ENCODE results near the gene DDX41. TPM values are rescaled to one million over a fixed set of nuclear protein-coding genes. Genes with fewer than 3 reads are reported as not detected.

Gene DDX41
- polyA plus RNA-seq, 4 donors: 81.9 to 95.4 (median 87.6) TPM

- H3K36me3 ChIP-seq (ENCODE audit: control insufficient read depth in 3 of 3, insufficient read depth in 2 of 3, low read depth in 1 of 3, low read length in 3 of 3): peaks cover 0 to 10% (median 0%) of the 10 kb centered on the region in 3 donors
- H3K4me1 ChIP-seq (ENCODE audit: control insufficient read depth in 3 of 3, insufficient read depth in 2 of 3, low read depth in 1 of 3, low read length in 2 of 3): peaks cover 0 to 13% (median 11%) of the 10 kb centered on the region in 3 donors
- peak within 1 kb of the TSS; percentile 78 to 96 (median 84) for H3K4me3 ChIP-seq (ENCODE audit: low read depth in 1 of 3, low read length in 3 of 3)
- WGBS, 3 donors: 4 to 7% (median 6%) methylated on average over 33 to 49 of the region's 49 CpGs
- no peaks in the 10 kb centered on the region for H3K27me3 ChIP-seq (ENCODE audit: control insufficient read depth in 3 of 3, insufficient read depth in 3 of 3, low read length in 3 of 3)
- DNase-seq (peak; percentile 93 to 96), FAIRE-seq (no peak)
- peak within 1 kb of the TSS; percentile 65 to 77 (median 70) for H3K27ac ChIP-seq (ENCODE audit: low read depth in 1 of 3, low read length in 2 of 3)
- H3K9me3 ChIP-seq (ENCODE audit: control insufficient read depth in 2 of 2, insufficient read depth in 1 of 2, low read depth in 1 of 2, low read length in 1 of 2): no peaks in the 10 kb centered on the region
Observed at GRCh38 chr5:177554474-177555111, 37.8 kb upstream of the DDX41 start, which contains the start of gene FAM193B. FAM193B (minus strand) TSS chr5:177554563; CDS start chr5:177554458, 105 bp downstream.

- Histone ChIP-seq H3K4me1 (ENCODE audit: control insufficient read depth in 3 of 3, insufficient read depth in 2 of 3, low read depth in 1 of 3, low read length in 2 of 3) (peaks cover 0 to 13% (median 11%) of the 10 kb centered on the region in 3 donors), H3K27ac (ENCODE audit: low read depth in 1 of 3, low read length in 2 of 3) (peak overlapping the region; percentile 65 to 77 (median 70)), H3K36me3 (ENCODE audit: control insufficient read depth in 3 of 3, insufficient read depth in 2 of 3, low read depth in 1 of 3, low read length in 3 of 3) (peaks cover 0 to 12% (median 0%) of the 10 kb centered on the region in 3 donors), H3K4me3 (ENCODE audit: low read depth in 1 of 3, low read length in 3 of 3) (peak overlapping the region; percentile 78 to 96 (median 84)), H3K27me3 (ENCODE audit: control insufficient read depth in 3 of 3, insufficient read depth in 3 of 3, low read length in 3 of 3) (no peaks in the 10 kb centered on the region), H3K9me3 (ENCODE audit: control insufficient read depth in 2 of 2, insufficient read depth in 1 of 2, low read depth in 1 of 2, low read length in 1 of 2) (no peaks in the 10 kb centered on the region)
- FAIRE-seq: no peak
- WGBS, 3 donors: 0 to 1% (median 1%) methylated on average over 31 to 72 of the region's 72 CpGs
- peak; percentile 46 to 70 for DNase-seq
Observed at GRCh38 chr5:177553671-177554429, 37.1 kb upstream of the DDX41 start.

- peak; percentile 20 to 24 for DNase-seq
- no peak for FAIRE-seq
- H3K36me3 ChIP-seq (ENCODE audit: control insufficient read depth in 3 of 3, insufficient read depth in 2 of 3, low read depth in 1 of 3, low read length in 3 of 3): peaks cover 0 to 12% (median 0%) of the 10 kb centered on the region in 3 donors
- peak overlapping the region; percentile 78 to 96 (median 84) for H3K4me3 ChIP-seq (ENCODE audit: low read depth in 1 of 3, low read length in 3 of 3)
- H3K27ac ChIP-seq (ENCODE audit: low read depth in 1 of 3, low read length in 2 of 3): no peak overlapping the region
- peaks cover 0 to 13% (median 11%) of the 10 kb centered on the region in 3 donors for H3K4me1 ChIP-seq (ENCODE audit: control insufficient read depth in 3 of 3, insufficient read depth in 2 of 3, low read depth in 1 of 3, low read length in 2 of 3)
- H3K9me3 ChIP-seq (ENCODE audit: control insufficient read depth in 2 of 2, insufficient read depth in 1 of 2, low read depth in 1 of 2, low read length in 1 of 2): no peaks in the 10 kb centered on the region
- 40 to 44% (median 42%) methylated on average over 16 of the region's 16 CpGs for whole genome bisulfite sequencing, 3 donors
- H3K27me3 ChIP-seq (ENCODE audit: control insufficient read depth in 3 of 3, insufficient read depth in 3 of 3, low read length in 3 of 3): no peaks in the 10 kb centered on the region
Observed at GRCh38 chr5:177552839-177553455, 36.2 kb upstream of the DDX41 start.

DNA sequence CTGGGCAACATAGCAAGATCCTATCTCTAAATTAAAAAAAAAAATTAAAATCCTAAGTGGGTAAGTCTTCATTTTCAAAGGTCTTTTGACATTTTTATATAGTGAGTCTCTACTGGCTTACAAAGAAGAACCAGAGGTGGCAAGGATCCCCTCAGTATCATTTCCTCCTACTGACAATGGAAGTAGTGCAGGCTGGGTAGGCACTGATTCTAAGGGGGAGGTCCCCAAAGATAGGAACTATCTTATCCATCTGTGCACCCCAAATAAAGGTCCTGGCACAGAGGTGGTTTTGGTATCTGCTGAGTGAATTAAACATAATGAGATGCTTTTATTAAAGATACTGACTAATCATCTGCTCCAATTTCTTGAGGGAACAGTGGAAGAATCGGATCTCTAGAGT is 33.4 kb upstream of the DDX41 start:
- DNase-seq (no peak), FAIRE-seq (no peak)
- WGBS, 3 donors: 71 to 84% (median 72%) methylated on average over 1 of the region's 1 CpG
- Histone ChIP-seq H3K4me1 (ENCODE audit: control insufficient read depth in 3 of 3, insufficient read depth in 2 of 3, low read depth in 1 of 3, low read length in 2 of 3) (peaks cover 0 to 13% (median 3%) of the 10 kb centered on the region in 3 donors), H3K36me3 (ENCODE audit: control insufficient read depth in 3 of 3, insufficient read depth in 2 of 3, low read depth in 1 of 3, low read length in 3 of 3) (peaks cover 0 to 16% (median 0%) of the 10 kb centered on the region in 3 donors), H3K4me3 (ENCODE audit: low read depth in 1 of 3, low read length in 3 of 3) (no peak overlapping the region), H3K27ac (ENCODE audit: low read depth in 1 of 3, low read length in 2 of 3) (no peak overlapping the region), H3K9me3 (ENCODE audit: control insufficient read depth in 2 of 2, insufficient read depth in 1 of 2, low read depth in 1 of 2, low read length in 1 of 2) (no peaks in the 10 kb centered on the region), H3K27me3 (ENCODE audit: control insufficient read depth in 3 of 3, insufficient read depth in 3 of 3, low read length in 3 of 3) (no peaks in the 10 kb centered on the region)

DNA sequence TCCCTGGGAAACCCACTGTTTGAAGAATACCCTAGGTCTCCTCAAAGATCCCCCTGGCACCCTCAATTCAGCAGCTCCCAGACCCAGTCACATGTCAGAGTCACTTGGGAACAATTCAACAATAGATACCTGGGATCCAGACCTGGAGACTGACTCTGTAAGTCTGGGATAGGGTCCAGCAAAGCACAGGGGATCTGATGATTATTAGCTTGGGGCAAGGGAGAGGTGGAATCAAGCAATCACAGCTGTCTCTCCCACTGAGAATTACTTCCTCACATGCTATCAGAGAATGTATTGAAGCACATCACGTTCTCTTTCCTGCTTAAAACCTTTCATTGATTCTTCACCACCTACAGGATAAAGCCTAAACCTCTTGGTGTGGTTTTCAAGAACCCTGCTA is 31.7 kb upstream of the DDX41 start:
- Histone ChIP-seq H3K36me3 (ENCODE audit: control insufficient read depth in 3 of 3, insufficient read depth in 2 of 3, low read depth in 1 of 3, low read length in 3 of 3) (peaks cover 0 to 16% (median 0%) of the 10 kb centered on the region in 3 donors), H3K27ac (ENCODE audit: low read depth in 1 of 3, low read length in 2 of 3) (no peak overlapping the region), H3K4me3 (ENCODE audit: low read depth in 1 of 3, low read length in 3 of 3) (no peak overlapping the region), H3K4me1 (ENCODE audit: control insufficient read depth in 3 of 3, insufficient read depth in 2 of 3, low read depth in 1 of 3, low read length in 2 of 3) (peaks cover 0 to 10% (median 3%) of the 10 kb centered on the region in 3 donors), H3K9me3 (ENCODE audit: control insufficient read depth in 2 of 2, insufficient read depth in 1 of 2, low read depth in 1 of 2, low read length in 1 of 2) (no peaks in the 10 kb centered on the region), H3K27me3 (ENCODE audit: control insufficient read depth in 3 of 3, insufficient read depth in 3 of 3, low read length in 3 of 3) (no peaks in the 10 kb centered on the region)
- DNase-seq (no peak), FAIRE-seq (no peak)
- 53 to 79% (median 72%) methylated on average over 1 of the region's 1 CpG for WGBS, 3 donors

GRCh38 chr5:177547736-177548135 is 31.0 kb upstream of the DDX41 start:
- H3K36me3 ChIP-seq (ENCODE audit: control insufficient read depth in 3 of 3, insufficient read depth in 2 of 3, low read depth in 1 of 3, low read length in 3 of 3): peaks cover 0 to 14% (median 0%) of the 10 kb centered on the region in 3 donors
- no peak overlapping the region for H3K4me3 ChIP-seq (ENCODE audit: low read depth in 1 of 3, low read length in 3 of 3)
- 73 to 86% (median 75%) methylated on average over 3 of the region's 3 CpGs for WGBS, 3 donors
- FAIRE-seq: no peak
- H3K9me3 ChIP-seq (ENCODE audit: control insufficient read depth in 2 of 2, insufficient read depth in 1 of 2, low read depth in 1 of 2, low read length in 1 of 2): no peaks in the 10 kb centered on the region
- no peak overlapping the region for H3K27ac ChIP-seq (ENCODE audit: low read depth in 1 of 3, low read length in 2 of 3)
- peaks cover 0 to 5% (median under 1%) of the 10 kb centered on the region in 3 donors for H3K4me1 ChIP-seq (ENCODE audit: control insufficient read depth in 3 of 3, insufficient read depth in 2 of 3, low read depth in 1 of 3, low read length in 2 of 3)
- H3K27me3 ChIP-seq (ENCODE audit: control insufficient read depth in 3 of 3, insufficient read depth in 3 of 3, low read length in 3 of 3): no peaks in the 10 kb centered on the region
- no peak for DNase-seq

GRCh38 chr5:177546258-177546741 is 29.5 kb upstream of the DDX41 start:
- no peak overlapping the region for H3K4me3 ChIP-seq (ENCODE audit: low read depth in 1 of 3, low read length in 3 of 3)
- H3K27me3 ChIP-seq (ENCODE audit: control insufficient read depth in 3 of 3, insufficient read depth in 3 of 3, low read length in 3 of 3): no peaks in the 10 kb centered on the region
- FAIRE-seq: no peak
- no peaks in the 10 kb centered on the region for H3K9me3 ChIP-seq (ENCODE audit: control insufficient read depth in 2 of 2, insufficient read depth in 1 of 2, low read depth in 1 of 2, low read length in 1 of 2)
- WGBS, 3 donors: 78 to 91% (median 78%) methylated on average over 1 of the region's 1 CpG
- peak overlapping the region in 1 of 3 donors; percentile 83 for H3K27ac ChIP-seq (ENCODE audit: low read depth in 1 of 3, low read length in 2 of 3)
- no peak for DNase-seq
- H3K4me1 ChIP-seq (ENCODE audit: control insufficient read depth in 3 of 3, insufficient read depth in 2 of 3, low read depth in 1 of 3, low read length in 2 of 3): peaks cover 0 to 2% (median 0%) of the 10 kb centered on the region in 3 donors
- H3K36me3 ChIP-seq (ENCODE audit: control insufficient read depth in 3 of 3, insufficient read depth in 2 of 3, low read depth in 1 of 3, low read length in 3 of 3): peaks cover 0 to 13% (median 2%) of the 10 kb centered on the region in 3 donors
